ENCODE data around the gene TMBIM4.

TMBIM4 gene

DNA sequence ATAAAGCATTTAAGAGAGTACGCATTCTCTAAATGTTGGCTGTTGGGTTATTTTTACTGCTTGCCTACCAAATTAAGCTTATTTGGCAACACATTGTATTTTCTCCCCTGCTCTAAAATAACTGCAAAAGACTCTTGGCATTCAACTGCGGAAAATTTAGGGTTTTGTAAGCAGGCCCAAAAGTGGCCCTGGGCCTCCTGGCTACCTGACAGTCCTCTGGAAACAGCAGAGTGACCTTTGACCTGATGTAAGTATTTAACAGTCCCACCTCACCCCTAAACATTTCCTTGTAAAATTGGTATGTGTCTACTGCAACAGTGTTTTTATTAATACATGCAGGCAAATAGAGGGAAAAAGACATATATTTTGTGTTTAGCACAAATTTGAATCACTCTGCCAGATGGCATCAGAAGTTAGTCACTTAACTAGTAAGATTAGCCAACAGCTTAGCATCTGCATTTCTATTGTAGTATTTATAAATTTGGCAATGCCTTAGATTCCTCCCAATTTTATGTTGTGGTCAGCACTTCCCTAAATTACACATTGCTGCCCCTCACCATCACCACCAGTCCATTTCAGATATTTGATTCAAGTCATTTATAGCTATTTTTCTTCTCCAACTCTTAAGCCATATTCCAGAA, 50.4 kb downstream of the TMBIM4 start:
- Histone ChIP-seq H3K36me3 (ENCODE audit: insufficient read depth, low read length) (peaks cover 22% of the 10 kb centered on the region), H3K4me1 (ENCODE audit: insufficient read depth, low read length) (no peaks in the 10 kb centered on the region), H3K9me3 (ENCODE audit: low read length) (no peaks in the 10 kb centered on the region), H2AFZ (ENCODE audit: low read depth, low read length) (no peak overlapping the region), H3K4me3 (ENCODE audit: low read length) (no peak overlapping the region), H3K27me3 (ENCODE audit: insufficient read depth, low read length) (no peaks in the 10 kb centered on the region)

DNA sequence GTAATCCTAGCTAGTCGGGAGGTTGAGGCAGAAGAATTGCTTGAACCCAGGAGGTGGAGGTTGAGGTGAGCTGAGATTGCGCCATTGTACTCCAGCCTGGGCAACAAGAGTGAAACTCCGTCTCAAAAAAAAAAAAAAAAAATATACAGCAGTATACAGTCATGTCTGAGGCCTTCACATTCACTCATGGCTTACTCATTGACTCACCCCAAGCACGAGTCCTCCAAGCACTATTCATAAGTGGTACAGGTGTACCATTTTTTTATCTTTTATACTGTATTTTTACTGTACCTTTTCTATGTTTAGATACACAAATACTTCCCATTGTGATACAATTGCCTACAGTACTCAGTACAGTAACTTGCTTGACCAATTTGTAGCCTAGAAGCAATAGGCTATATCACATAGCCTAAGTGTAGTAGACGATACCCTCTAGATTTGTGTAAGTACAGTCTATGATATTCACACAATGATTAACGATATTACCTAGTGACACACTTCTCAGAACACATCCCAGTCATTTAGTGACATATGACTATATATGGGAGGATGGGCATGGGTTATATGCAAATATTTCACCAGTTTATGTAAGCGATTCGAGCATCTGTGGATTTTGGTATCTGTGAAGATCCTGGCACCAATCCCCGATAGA, 51.4 kb downstream of the TMBIM4 start:
- Histone ChIP-seq H2AFZ (ENCODE audit: low read depth, low read length) (no peak overlapping the region), H3K9me3 (ENCODE audit: low read length) (no peaks in the 10 kb centered on the region), H3K27me3 (ENCODE audit: insufficient read depth, low read length) (no peaks in the 10 kb centered on the region), H3K36me3 (ENCODE audit: insufficient read depth, low read length) (peaks cover 13% of the 10 kb centered on the region), H3K4me1 (ENCODE audit: insufficient read depth, low read length) (no peaks in the 10 kb centered on the region), H3K4me3 (ENCODE audit: low read length) (no peak overlapping the region)

DNA sequence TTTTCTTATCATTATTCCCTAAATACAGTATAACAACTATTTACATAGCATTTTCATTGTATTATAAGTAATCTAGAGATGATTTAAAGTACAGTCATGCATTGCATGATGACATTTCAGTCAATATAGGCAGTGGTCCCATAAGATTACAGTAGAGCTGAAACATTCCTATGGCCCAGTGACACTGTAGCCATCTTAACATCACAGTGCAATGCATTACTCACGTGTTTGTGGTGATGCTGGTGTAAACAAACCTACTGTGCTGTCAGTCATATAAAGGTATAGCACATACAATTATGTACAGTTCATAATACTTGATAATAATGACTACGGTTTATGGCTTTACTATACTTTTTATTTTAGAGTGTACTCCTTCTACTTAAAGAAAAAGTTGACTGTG, 52.6 kb downstream of the TMBIM4 start:
- H3K4me1 ChIP-seq (ENCODE audit: insufficient read depth, low read length): no peaks in the 10 kb centered on the region
- no peaks in the 10 kb centered on the region for H3K27me3 ChIP-seq (ENCODE audit: insufficient read depth, low read length)
- no peak overlapping the region for H3K4me3 ChIP-seq (ENCODE audit: low read length)
- H3K36me3 ChIP-seq (ENCODE audit: insufficient read depth, low read length): peaks cover 6% of the 10 kb centered on the region
- H2AFZ ChIP-seq (ENCODE audit: low read depth, low read length): no peak overlapping the region
- H3K9me3 ChIP-seq (ENCODE audit: low read length): no peaks in the 10 kb centered on the region

- H3K4me3 ChIP-seq (ENCODE audit: low read length): no peak overlapping the region
- H3K9me3 ChIP-seq (ENCODE audit: low read length): no peaks in the 10 kb centered on the region
- H3K36me3 ChIP-seq (ENCODE audit: insufficient read depth, low read length): no peaks in the 10 kb centered on the region
- H3K4me1 ChIP-seq (ENCODE audit: insufficient read depth, low read length): no peaks in the 10 kb centered on the region
- H2AFZ ChIP-seq (ENCODE audit: low read depth, low read length): no peak overlapping the region
- no peaks in the 10 kb centered on the region for H3K27me3 ChIP-seq (ENCODE audit: insufficient read depth, low read length)
Measured at GRCh38 chr12:66115071-66115600, 54.7 kb downstream of the TMBIM4 start.

DNA sequence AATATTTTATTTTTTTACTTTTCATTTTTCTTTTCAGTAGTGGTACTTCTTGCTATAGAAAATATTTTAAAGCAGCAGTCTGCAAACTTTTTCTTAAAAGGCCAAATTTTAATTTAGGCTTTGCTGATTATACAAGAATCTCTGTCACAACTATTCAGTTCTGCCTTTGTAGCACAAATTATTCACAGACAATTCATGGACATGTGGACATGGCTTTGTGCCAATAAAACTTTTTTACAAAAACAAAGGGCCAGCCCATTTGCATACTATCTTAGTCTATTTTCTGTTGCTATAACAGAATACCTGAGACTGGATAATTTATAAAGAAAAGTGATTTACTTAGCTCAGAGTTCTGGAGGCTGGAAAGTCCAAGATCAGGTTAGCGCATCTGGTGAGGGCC, 56.3 kb downstream of the TMBIM4 start:
- no peaks in the 10 kb centered on the region for H3K36me3 ChIP-seq (ENCODE audit: insufficient read depth, low read length)
- H3K27me3 ChIP-seq (ENCODE audit: insufficient read depth, low read length): no peaks in the 10 kb centered on the region
- no peaks in the 10 kb centered on the region for H3K4me1 ChIP-seq (ENCODE audit: insufficient read depth, low read length)
- no peaks in the 10 kb centered on the region for H3K9me3 ChIP-seq (ENCODE audit: low read length)
- H3K4me3 ChIP-seq (ENCODE audit: low read length): no peak overlapping the region
- no peak overlapping the region for H2AFZ ChIP-seq (ENCODE audit: low read depth, low read length)

DNA sequence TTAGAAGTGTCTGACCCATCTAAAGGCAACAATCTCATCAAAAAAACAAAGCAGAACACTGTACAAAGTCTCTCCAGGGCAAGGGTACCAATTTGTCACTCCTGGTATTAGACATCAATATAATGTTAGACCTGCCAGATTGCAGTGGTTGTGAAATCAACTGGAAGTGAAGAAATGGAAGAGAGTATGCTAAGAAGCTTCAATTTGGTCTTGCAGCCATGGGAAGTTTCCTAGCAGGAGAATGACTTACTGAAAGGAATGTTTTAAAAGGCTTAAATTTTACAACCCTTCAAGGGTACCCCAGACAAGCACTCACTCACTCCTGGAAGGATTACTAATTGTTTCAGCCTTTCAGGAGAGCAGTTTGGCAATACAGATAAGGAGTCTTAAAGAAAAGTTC, 58.2 kb downstream of the TMBIM4 start:
- H3K9me3 ChIP-seq (ENCODE audit: low read length): no peaks in the 10 kb centered on the region
- H3K27me3 ChIP-seq (ENCODE audit: insufficient read depth, low read length): no peaks in the 10 kb centered on the region
- H2AFZ ChIP-seq (ENCODE audit: low read depth, low read length): no peak overlapping the region
- no peaks in the 10 kb centered on the region for H3K36me3 ChIP-seq (ENCODE audit: insufficient read depth, low read length)
- no peaks in the 10 kb centered on the region for H3K4me1 ChIP-seq (ENCODE audit: insufficient read depth, low read length)
- no peak overlapping the region for H3K4me3 ChIP-seq (ENCODE audit: low read length)

- H2AFZ ChIP-seq (ENCODE audit: low read depth, low read length): no peak overlapping the region
- no peaks in the 10 kb centered on the region for H3K4me1 ChIP-seq (ENCODE audit: insufficient read depth, low read length)
- H3K27me3 ChIP-seq (ENCODE audit: insufficient read depth, low read length): no peaks in the 10 kb centered on the region
- H3K4me3 ChIP-seq (ENCODE audit: low read length): no peak overlapping the region
- no peaks in the 10 kb centered on the region for H3K9me3 ChIP-seq (ENCODE audit: low read length)
- no peaks in the 10 kb centered on the region for H3K36me3 ChIP-seq (ENCODE audit: insufficient read depth, low read length)
Measured at GRCh38 chr12:66109056-66109455, 60.7 kb downstream of the TMBIM4 start.

DNA sequence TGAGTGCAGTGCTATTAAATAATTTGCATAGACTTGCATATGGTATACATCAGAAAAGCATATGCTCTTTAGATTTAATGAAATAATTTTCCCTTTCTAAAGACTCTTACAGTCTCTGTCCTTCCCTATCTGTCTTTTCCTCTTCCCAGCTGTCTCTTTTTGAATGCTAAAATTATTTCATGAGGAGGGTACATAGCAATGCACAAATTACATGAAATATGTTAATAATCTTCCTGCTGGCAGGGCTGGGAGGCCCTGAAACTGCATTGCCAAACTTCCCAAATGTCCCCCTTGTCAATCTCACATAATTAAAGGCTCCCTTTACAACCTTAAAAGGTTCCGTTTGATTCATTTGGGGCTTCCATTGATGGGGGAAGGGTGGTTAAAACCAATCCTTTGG, 61.4 kb downstream of the TMBIM4 start:
- no peaks in the 10 kb centered on the region for H3K27me3 ChIP-seq (ENCODE audit: insufficient read depth, low read length)
- no peak overlapping the region for H3K4me3 ChIP-seq (ENCODE audit: low read length)
- no peak overlapping the region for H2AFZ ChIP-seq (ENCODE audit: low read depth, low read length)
- no peaks in the 10 kb centered on the region for H3K4me1 ChIP-seq (ENCODE audit: insufficient read depth, low read length)
- H3K9me3 ChIP-seq (ENCODE audit: low read length): no peaks in the 10 kb centered on the region
- no peaks in the 10 kb centered on the region for H3K36me3 ChIP-seq (ENCODE audit: insufficient read depth, low read length)

DNA sequence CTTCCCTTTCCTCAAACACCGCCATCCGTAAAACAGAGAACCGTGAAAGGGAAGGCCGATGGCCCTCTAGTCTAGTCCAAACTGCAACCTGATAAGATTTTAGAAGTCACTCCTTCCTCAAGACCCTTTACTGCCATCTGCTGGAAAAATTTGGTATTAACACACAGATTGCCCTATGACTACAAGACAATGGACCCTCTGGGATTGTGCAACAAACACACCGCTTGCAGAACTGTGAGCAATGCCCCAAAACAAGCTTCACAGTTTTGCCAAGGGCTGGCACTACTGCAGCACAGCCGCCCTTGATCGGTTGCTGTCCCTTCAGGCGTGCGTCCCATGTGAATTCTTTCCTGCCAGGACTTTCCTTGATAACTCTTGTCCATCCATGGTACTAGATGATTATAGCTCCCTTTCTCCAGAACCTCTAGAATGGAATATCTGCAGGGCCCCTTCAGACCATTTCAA, 62.3 kb downstream of the TMBIM4 start:
- Histone ChIP-seq H3K9me3 (ENCODE audit: low read length) (no peaks in the 10 kb centered on the region), H3K27me3 (ENCODE audit: insufficient read depth, low read length) (no peaks in the 10 kb centered on the region)

GRCh38 chr12:66103016-66103913, 66.5 kb downstream of the TMBIM4 start:
- H2AFZ ChIP-seq (ENCODE audit: low read depth, low read length): no peak overlapping the region

More for the DNA sequence above, 62.3 kb downstream of the TMBIM4 start:
- Histone ChIP-seq H3K4me1 (ENCODE audit: insufficient read depth, low read length) (no peaks in the 10 kb centered on the region), H2AFZ (ENCODE audit: low read depth, low read length) (peak overlapping the region; percentile 76), H3K36me3 (ENCODE audit: insufficient read depth, low read length) (no peaks in the 10 kb centered on the region), H3K4me3 (ENCODE audit: low read length) (no peak overlapping the region)

GRCh38 chr12:66092559-66093269, 77.1 kb downstream of the TMBIM4 start:
- no peaks in the 10 kb centered on the region for H3K27me3 ChIP-seq (ENCODE audit: insufficient read depth, low read length)
- H3K4me1 ChIP-seq (ENCODE audit: insufficient read depth, low read length): no peaks in the 10 kb centered on the region
- no peak overlapping the region for H3K4me3 ChIP-seq (ENCODE audit: low read length)
- no peak overlapping the region for H2AFZ ChIP-seq (ENCODE audit: low read depth, low read length)
- H3K9me3 ChIP-seq (ENCODE audit: low read length): no peaks in the 10 kb centered on the region
- H3K36me3 ChIP-seq (ENCODE audit: insufficient read depth, low read length): no peaks in the 10 kb centered on the region

More at GRCh38 chr12:66103016-66103913, 66.5 kb downstream of the TMBIM4 start:
- Histone ChIP-seq H3K4me1 (ENCODE audit: insufficient read depth, low read length) (no peaks in the 10 kb centered on the region), H3K9me3 (ENCODE audit: low read length) (no peaks in the 10 kb centered on the region), H3K4me3 (ENCODE audit: low read length) (no peak overlapping the region), H3K27me3 (ENCODE audit: insufficient read depth, low read length) (no peaks in the 10 kb centered on the region), H3K36me3 (ENCODE audit: insufficient read depth, low read length) (no peaks in the 10 kb centered on the region)

DNA sequence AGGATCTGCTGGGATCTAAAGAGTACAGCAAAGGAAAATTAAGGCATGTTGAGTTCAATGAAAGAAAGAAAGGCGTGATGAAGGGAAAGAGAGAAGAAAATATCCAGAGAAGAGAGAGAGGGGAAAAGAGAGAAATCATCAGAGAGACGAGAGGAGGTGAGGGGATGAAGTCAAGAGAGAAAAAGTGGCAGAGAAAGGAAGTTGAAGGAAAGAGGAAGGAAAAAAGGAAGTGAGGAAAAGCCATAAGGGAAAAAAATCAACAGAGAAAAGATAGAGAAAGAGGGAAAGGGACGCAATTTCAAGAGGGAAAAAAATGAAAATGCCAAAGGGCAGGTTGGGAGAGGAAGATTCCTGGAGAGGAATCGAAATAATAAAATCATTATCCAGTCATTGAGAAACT, 79.6 kb downstream of the TMBIM4 start:
- Histone ChIP-seq H3K27me3 (ENCODE audit: insufficient read depth, low read length) (no peaks in the 10 kb centered on the region), H3K36me3 (ENCODE audit: insufficient read depth, low read length) (no peaks in the 10 kb centered on the region), H2AFZ (ENCODE audit: low read depth, low read length) (peak overlapping the region; percentile 22), H3K4me1 (ENCODE audit: insufficient read depth, low read length) (no peaks in the 10 kb centered on the region), H3K9me3 (ENCODE audit: low read length) (no peaks in the 10 kb centered on the region), H3K4me3 (ENCODE audit: low read length) (no peak overlapping the region)
